ENCODE measurements around the gene LDB2. TPM values are rescaled to one million over a fixed set of nuclear protein-coding genes. Genes with fewer than 3 reads are reported as not detected.

The LDB2 gene
- total RNA-seq, 1 experiment from 2014 or later, result not detected

GRCh38 chr4:16663307-16663706 lies 235.1 kb downstream of the LDB2 start:
- H3K27ac Mint-ChIP-seq (ENCODE audit: unreplicated experiment), result no peak overlapping the region
- TF ChIP-seq CTCF (IDR thresholded peaks at IDR 0.05; ENCODE audit: unreplicated experiment), result no peak
- H3K4me3 Mint-ChIP-seq (ENCODE audit: low read depth, unreplicated experiment), result no peak overlapping the region
- H3K27me3 Mint-ChIP-seq (ENCODE audit: unreplicated experiment), result no peaks in the 10 kb centered on the region
- CTCF ChIA-PET, result no interaction called here
- no peaks in the 10 kb centered on the region for H3K9me3 Mint-ChIP-seq (ENCODE audit: low read depth, unreplicated experiment)
- H3K36me3 Mint-ChIP-seq (ENCODE audit: insufficient read depth, unreplicated experiment), result no peaks in the 10 kb centered on the region
- H3K4me1 Mint-ChIP-seq (ENCODE audit: low read depth, unreplicated experiment), result no peaks in the 10 kb centered on the region
- no peak for DNase-seq
- BruUV-seq (replicated peaks), result no TSS peak
- intact Hi-C loops (cut with micrococcal nuclease; ENCODE audit: unreplicated experiment), result no loop called here

GRCh38 chr4:16661813-16662212 lies 236.6 kb downstream of the LDB2 start:
- intact Hi-C loops (cut with micrococcal nuclease; ENCODE audit: unreplicated experiment), result no loop called here
- H3K4me1 Mint-ChIP-seq (ENCODE audit: low read depth, unreplicated experiment), result no peaks in the 10 kb centered on the region
- no peaks in the 10 kb centered on the region for H3K27me3 Mint-ChIP-seq (ENCODE audit: unreplicated experiment)
- H3K4me3 Mint-ChIP-seq (ENCODE audit: low read depth, unreplicated experiment), result no peak overlapping the region
- H3K36me3 Mint-ChIP-seq (ENCODE audit: insufficient read depth, unreplicated experiment), result no peaks in the 10 kb centered on the region
- no peaks in the 10 kb centered on the region for H3K9me3 Mint-ChIP-seq (ENCODE audit: low read depth, unreplicated experiment)
- BruUV-seq (replicated peaks), result no TSS peak
- CTCF ChIA-PET, result no interaction called here
- DNase-seq, result no peak
- no peak for TF ChIP-seq CTCF (IDR thresholded peaks at IDR 0.05; ENCODE audit: unreplicated experiment)
- H3K27ac Mint-ChIP-seq (ENCODE audit: unreplicated experiment), result no peak overlapping the region

- Mint-ChIP-seq H3K36me3 (ENCODE audit: insufficient read depth, unreplicated experiment) (no peaks in the 10 kb centered on the region), H3K4me3 (ENCODE audit: low read depth, unreplicated experiment) (no peak overlapping the region), H3K27ac (ENCODE audit: unreplicated experiment) (no peak overlapping the region), H3K9me3 (ENCODE audit: low read depth, unreplicated experiment) (no peaks in the 10 kb centered on the region), H3K27me3 (ENCODE audit: unreplicated experiment) (no peaks in the 10 kb centered on the region), H3K4me1 (ENCODE audit: low read depth, unreplicated experiment) (no peaks in the 10 kb centered on the region)
- intact Hi-C loops (cut with micrococcal nuclease; ENCODE audit: unreplicated experiment), result no loop called here
- no peak for DNase-seq
- no TSS peak for BruUV-seq (replicated peaks)
- CTCF ChIA-PET, result no interaction called here
- TF ChIP-seq CTCF (IDR thresholded peaks at IDR 0.05; ENCODE audit: unreplicated experiment), result no peak
Observed at GRCh38 chr4:16660656-16661055, 237.8 kb downstream of the LDB2 start.

GRCh38 chr4:16659694-16660093 lies 238.8 kb downstream of the LDB2 start:
- TF ChIP-seq CTCF (IDR thresholded peaks at IDR 0.05; ENCODE audit: unreplicated experiment), result no peak
- DNase-seq, result no peak
- H3K4me3 Mint-ChIP-seq (ENCODE audit: low read depth, unreplicated experiment), result no peak overlapping the region
- intact Hi-C loops (cut with micrococcal nuclease; ENCODE audit: unreplicated experiment), result no loop called here
- H3K27ac Mint-ChIP-seq (ENCODE audit: unreplicated experiment), result no peak overlapping the region
- H3K4me1 Mint-ChIP-seq (ENCODE audit: low read depth, unreplicated experiment), result no peaks in the 10 kb centered on the region
- H3K9me3 Mint-ChIP-seq (ENCODE audit: low read depth, unreplicated experiment), result no peaks in the 10 kb centered on the region
- CTCF ChIA-PET, result no interaction called here
- no peaks in the 10 kb centered on the region for H3K36me3 Mint-ChIP-seq (ENCODE audit: insufficient read depth, unreplicated experiment)
- H3K27me3 Mint-ChIP-seq (ENCODE audit: unreplicated experiment), result no peaks in the 10 kb centered on the region
- BruUV-seq (replicated peaks), result no TSS peak

GRCh38 chr4:16659079-16659478 lies 239.4 kb downstream of the LDB2 start:
- DNase-seq, result no peak
- TF ChIP-seq CTCF (IDR thresholded peaks at IDR 0.05; ENCODE audit: unreplicated experiment), result no peak
- no peaks in the 10 kb centered on the region for H3K4me1 Mint-ChIP-seq (ENCODE audit: low read depth, unreplicated experiment)
- H3K9me3 Mint-ChIP-seq (ENCODE audit: low read depth, unreplicated experiment), result no peaks in the 10 kb centered on the region
- BruUV-seq (replicated peaks), result no TSS peak
- no peaks in the 10 kb centered on the region for H3K27me3 Mint-ChIP-seq (ENCODE audit: unreplicated experiment)
- H3K4me3 Mint-ChIP-seq (ENCODE audit: low read depth, unreplicated experiment), result no peak overlapping the region
- no peak overlapping the region for H3K27ac Mint-ChIP-seq (ENCODE audit: unreplicated experiment)
- H3K36me3 Mint-ChIP-seq (ENCODE audit: insufficient read depth, unreplicated experiment), result no peaks in the 10 kb centered on the region
- intact Hi-C loops (cut with micrococcal nuclease; ENCODE audit: unreplicated experiment), result no loop called here
- CTCF ChIA-PET, result no interaction called here

All from Calu3 (cell line).